LNCAP (cell line): ENCODE results near the gene SATB2.

Experiments
- TF ChIP-seq, protein P1 (sequence below): fragments of 450-650 bp; IDR thresholded peaks from 2 replicates; pipeline ENCODE4 v1.5.1; 2017; ENCODE audit warnings: mild to moderate bottlenecking

The SATB2 gene

DNA sequence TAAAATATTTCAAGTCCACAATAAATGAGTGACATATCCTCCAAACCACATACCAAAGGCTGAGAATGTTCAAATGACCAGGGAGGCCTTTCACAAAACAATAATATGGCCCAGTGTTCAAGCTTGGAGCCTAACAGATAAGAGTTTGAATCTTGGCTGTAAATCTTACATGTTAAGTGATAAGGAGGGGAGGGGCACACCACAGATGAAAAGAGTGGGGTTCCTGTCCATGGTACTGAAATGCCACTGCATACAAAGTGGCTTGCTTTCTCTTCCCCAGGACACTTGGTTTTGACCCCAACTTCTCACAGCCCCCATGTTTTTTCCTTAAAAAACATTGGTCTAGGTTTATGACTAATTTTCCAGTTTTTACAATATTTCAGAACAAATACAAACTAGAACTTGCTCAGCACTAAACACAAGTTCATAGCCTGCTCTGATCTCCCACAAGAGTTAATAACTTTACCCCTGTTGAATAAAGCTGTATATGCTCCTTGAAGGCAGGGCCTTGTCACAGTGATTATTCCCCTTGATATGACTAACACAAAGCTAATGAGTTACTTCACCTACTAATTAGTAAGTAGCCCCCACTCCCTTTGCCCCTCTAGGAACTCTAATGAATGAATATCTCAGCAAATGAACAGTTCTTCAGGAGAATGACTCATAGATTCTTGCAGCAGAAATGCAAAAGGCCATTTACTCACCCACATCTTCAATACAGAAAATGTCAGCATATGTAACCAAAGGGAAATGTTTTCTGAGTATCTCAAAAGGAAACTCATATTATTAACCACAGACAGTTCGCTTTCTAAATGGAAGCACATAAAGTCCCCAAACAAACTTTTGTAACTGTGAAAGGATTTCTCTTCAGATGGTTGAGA, 142.2 kb downstream of the SATB2 start:
- TF ChIP-seq, protein P1, sequence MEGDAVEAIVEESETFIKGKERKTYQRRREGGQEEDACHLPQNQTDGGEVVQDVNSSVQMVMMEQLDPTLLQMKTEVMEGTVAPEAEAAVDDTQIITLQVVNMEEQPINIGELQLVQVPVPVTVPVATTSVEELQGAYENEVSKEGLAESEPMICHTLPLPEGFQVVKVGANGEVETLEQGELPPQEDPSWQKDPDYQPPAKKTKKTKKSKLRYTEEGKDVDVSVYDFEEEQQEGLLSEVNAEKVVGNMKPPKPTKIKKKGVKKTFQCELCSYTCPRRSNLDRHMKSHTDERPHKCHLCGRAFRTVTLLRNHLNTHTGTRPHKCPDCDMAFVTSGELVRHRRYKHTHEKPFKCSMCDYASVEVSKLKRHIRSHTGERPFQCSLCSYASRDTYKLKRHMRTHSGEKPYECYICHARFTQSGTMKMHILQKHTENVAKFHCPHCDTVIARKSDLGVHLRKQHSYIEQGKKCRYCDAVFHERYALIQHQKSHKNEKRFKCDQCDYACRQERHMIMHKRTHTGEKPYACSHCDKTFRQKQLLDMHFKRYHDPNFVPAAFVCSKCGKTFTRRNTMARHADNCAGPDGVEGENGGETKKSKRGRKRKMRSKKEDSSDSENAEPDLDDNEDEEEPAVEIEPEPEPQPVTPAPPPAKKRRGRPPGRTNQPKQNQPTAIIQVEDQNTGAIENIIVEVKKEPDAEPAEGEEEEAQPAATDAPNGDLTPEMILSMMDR = no peak

DNA sequence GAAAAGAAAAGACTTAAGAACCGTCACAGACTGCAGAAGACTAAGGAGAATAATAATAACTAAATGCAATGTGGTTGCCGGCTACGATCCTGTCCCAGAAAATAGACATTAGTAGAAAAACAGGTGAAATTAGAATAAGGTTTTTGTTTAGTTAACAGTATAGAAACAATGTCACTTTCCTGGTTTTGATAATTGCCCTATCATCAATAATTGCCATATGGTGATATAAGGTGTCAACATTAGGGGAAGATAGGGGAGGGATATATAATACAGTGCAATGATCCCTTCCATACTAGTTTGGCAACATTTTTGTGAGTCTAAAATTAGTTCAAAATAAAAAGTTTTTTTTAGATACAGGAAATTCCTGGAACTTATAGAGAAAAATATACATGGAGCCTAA, 144.8 kb downstream of the SATB2 start:
- TF ChIP-seq, protein P1 = no peak

DNA sequence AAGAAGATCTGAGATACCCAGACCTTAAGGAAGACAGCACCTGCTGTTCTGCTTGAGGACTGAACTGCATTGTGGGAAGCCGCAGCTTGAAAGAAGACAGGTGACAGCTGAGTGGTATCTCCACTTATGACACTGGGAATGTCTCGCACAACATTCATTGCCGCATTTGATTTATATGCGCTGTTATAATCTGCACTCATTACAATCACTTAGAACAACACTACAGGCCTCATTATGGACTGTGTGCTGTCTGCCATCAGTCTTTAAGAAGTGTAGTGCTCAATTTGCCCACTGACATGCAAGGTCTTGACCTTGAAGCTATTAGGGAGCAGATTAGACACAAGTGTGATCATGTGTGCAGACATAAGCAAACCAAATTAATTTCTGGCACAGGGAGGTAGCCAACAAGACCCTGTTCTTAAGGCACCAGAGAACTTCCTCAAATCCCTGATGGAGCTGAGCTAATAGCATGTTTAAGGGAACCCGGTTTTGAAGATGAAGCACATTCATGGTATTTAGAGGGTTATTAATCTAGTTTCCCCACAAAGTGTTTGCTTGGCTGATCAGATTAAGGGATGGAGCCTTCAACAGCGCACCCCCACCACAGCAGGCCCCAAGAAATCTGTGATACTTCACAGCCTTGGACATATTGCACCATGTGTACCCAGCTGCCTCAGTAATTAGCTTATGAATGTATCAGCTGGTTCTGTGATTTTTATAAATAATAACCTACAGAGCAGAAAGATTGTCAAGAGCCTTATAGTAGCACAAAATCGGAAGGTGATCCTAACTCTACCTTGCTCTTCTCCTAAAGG, 146.8 kb downstream of the SATB2 start:
- TF ChIP-seq, protein P1 = no peak

DNA sequence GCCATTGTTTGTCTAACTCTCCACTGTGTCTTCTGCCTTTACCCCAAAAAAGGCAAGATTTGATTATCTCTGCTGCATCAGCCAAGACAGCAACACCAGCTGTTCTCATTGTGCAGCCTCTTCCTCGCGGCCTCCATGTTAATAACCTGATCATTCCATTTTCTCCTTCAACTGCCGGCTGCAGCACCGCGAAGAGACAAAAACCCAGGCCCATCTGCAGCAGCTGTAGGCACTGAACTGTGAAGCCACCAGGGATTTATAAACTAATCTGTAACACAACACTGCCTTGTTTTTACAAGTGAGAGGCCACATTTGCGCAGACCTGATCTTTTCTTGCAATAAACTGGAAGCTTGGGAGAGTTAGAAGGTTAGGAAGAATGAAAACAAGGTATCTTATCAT, 147.8 kb downstream of the SATB2 start:
- TF ChIP-seq, protein P1 = no peak

DNA sequence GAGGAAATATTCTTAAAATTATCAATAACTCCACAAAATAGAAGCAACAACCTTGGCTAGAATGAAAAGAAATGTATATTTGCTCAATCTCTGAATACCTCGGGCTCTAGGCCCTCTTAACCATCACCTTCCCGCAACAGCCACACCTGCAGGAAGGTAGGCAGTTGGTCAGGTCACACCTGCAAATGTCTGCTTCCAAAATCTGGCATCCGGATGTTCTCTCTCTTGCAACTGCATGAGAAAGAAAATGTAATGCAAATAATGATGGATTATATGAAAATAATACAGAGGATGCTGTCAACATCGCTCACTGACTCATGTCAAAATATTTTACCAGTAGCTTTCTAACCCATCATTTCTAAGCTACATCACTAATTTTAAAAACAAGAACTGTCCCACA, 148.3 kb downstream of the SATB2 start:
- TF ChIP-seq, protein P1 = no peak

DNA sequence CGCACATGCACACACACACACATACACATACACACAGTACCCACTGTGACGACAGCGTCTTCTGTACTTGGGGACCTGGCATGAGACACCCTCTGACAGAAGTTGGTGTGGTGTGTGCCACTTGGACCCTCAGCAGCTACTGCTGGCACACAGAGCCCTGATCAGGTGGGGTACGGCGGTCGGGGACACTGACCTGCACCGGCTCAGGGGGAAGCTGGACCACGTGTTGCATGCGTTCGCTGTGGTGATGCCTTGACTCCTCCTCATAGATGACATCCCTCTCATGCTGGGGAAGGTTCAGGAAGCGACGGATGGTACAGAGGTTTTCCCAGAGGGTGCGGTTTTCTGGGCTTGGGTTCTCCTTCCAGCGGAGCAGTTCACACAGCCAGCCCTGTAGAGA, 149.2 kb downstream of the SATB2 start:
- TF ChIP-seq, protein P1 = no peak

DNA sequence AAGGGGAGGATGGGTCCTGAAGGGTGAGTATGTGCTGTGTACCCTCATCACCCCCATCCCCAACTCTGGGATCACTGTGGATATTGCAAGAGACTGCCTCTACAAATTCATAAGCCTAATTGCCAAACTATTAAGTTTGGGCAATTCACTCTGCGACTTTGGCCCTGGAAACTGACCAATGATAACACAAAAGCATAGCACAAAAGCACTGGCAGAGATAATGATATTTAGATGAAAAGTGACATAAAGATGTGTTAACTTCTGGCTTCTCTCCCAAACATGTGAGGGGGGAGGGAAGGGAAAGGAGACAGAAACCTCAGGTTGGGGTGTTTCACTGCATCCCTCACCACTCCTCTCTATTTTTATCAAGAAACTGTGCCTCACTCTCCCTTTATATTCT, 150.3 kb downstream of the SATB2 start:
- TF ChIP-seq, protein P1 = no peak
